ENCODE measurements around the gene SLC4A9.

- no peak for TF ChIP-seq POLR2A (IDR thresholded peaks at IDR 0.05)
- no peak for TF ChIP-seq CTCF (IDR thresholded peaks at IDR 0.05)
These were observed 32.4 kb upstream of the SLC4A9 start for GRCh38 chr5:140327589-140327988.
